Choroid plexus epithelial cell (primary cell): Measurements from ENCODE around the gene ISOC1.

Experiments
- DNase-seq: peaks from one replicate; pipeline ENCODE4 v3.0.0-alpha.2; 2010; ENCODE audit warnings: low read depth
- H3K4me3 ChIP-seq: 2 replicates; pipeline ENCODE4 v1.5.1; 2011; ENCODE audit warnings: low read depth, mild to moderate bottlenecking, control low read depth, low read length, moderate library complexity
- TF ChIP-seq, protein P1 (sequence below): conservative IDR thresholded peaks from 2 replicates; pipeline ENCODE4 v1.5.1; 2011; ENCODE audit warnings: low read depth, mild to moderate bottlenecking, control low read depth, inconsistent platforms, low read length, moderate library complexity

ISOC1 gene

DNA sequence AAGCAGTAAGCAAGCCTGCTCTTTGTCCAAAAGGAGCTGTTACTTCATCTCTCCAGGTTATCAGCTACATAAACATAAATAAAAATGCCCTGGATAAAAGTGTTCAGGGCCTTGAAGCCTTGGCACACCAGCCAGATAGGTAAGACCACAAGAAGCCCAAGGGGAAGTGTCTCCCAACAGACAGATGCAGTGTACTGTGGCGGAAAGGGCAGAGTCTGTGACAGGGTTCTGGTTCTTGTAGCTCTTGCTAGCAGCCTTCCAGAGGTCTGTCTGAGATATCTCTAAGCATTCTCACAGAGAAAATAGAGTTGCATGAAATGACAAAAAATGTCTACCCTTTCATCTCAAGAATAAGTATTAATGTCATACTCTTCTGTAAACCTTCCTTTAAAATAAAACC lies 30.1 kb downstream of the ISOC1 start:
- TF ChIP-seq, protein P1, sequence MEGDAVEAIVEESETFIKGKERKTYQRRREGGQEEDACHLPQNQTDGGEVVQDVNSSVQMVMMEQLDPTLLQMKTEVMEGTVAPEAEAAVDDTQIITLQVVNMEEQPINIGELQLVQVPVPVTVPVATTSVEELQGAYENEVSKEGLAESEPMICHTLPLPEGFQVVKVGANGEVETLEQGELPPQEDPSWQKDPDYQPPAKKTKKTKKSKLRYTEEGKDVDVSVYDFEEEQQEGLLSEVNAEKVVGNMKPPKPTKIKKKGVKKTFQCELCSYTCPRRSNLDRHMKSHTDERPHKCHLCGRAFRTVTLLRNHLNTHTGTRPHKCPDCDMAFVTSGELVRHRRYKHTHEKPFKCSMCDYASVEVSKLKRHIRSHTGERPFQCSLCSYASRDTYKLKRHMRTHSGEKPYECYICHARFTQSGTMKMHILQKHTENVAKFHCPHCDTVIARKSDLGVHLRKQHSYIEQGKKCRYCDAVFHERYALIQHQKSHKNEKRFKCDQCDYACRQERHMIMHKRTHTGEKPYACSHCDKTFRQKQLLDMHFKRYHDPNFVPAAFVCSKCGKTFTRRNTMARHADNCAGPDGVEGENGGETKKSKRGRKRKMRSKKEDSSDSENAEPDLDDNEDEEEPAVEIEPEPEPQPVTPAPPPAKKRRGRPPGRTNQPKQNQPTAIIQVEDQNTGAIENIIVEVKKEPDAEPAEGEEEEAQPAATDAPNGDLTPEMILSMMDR, result no peak
- no peak for DNase-seq
- H3K4me3 ChIP-seq, result no peak overlapping the region

- H3K4me3 ChIP-seq, result no peak overlapping the region
- TF ChIP-seq, protein P1, result no peak
- no peak for DNase-seq
Measured at GRCh38 chr5:129125819-129126218, 31.3 kb downstream of the ISOC1 start.

GRCh38 chr5:129133553-129133952 lies 39.0 kb downstream of the ISOC1 start:
- TF ChIP-seq, protein P1, result no peak
- no peak for DNase-seq
- H3K4me3 ChIP-seq, result no peak overlapping the region

DNA sequence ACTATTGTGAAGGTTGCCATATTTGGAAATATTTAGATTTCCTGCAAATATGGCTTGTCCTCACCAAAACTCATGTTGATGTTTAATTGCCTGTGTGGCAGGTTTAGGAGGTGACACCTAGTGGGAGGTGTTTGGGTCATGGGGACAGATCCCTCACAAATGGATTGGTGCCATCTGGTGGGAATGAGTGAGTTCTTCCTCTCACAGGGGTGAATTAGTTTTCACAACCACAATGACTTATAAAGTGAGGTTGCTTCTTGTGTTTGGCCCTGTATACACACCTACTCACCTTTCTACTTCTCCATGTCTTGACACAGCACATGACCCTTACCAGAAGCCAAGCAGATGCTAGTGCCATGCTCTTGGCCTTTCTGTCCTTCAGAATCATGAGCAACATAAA lies 41.1 kb downstream of the ISOC1 start:
- DNase-seq, result no peak
- no peak overlapping the region for H3K4me3 ChIP-seq
- TF ChIP-seq, protein P1, result peak; percentile 13

- no peak for DNase-seq
- no peak overlapping the region for H3K4me3 ChIP-seq
- TF ChIP-seq, protein P1, result no peak
Measured at GRCh38 chr5:129137637-129138036, 43.1 kb downstream of the ISOC1 start.

GRCh38 chr5:129141078-129141477 lies 46.5 kb downstream of the ISOC1 start:
- TF ChIP-seq, protein P1, result no peak
- DNase-seq, result no peak
- no peak overlapping the region for H3K4me3 ChIP-seq

- no peak for DNase-seq
- no peak overlapping the region for H3K4me3 ChIP-seq
- TF ChIP-seq, protein P1, result no peak
Measured at GRCh38 chr5:129141696-129142095, 47.1 kb downstream of the ISOC1 start.
